GM21723 (cell line): ENCODE measurements around the gene TMEM252.
A peak's percentile ranks its signal among the peaks of the same experiment; 100 is the strongest.

Experiments used
- ATAC-seq: cut with Tn5 transposase; IDR thresholded peaks from one replicate; pipeline ENCODE4 v1.9.1; 2021; ENCODE audit warnings: mild to moderate bottlenecking, moderate library complexity; ENCODE audit not compliant: unreplicated experiment

The TMEM252 gene

DNA sequence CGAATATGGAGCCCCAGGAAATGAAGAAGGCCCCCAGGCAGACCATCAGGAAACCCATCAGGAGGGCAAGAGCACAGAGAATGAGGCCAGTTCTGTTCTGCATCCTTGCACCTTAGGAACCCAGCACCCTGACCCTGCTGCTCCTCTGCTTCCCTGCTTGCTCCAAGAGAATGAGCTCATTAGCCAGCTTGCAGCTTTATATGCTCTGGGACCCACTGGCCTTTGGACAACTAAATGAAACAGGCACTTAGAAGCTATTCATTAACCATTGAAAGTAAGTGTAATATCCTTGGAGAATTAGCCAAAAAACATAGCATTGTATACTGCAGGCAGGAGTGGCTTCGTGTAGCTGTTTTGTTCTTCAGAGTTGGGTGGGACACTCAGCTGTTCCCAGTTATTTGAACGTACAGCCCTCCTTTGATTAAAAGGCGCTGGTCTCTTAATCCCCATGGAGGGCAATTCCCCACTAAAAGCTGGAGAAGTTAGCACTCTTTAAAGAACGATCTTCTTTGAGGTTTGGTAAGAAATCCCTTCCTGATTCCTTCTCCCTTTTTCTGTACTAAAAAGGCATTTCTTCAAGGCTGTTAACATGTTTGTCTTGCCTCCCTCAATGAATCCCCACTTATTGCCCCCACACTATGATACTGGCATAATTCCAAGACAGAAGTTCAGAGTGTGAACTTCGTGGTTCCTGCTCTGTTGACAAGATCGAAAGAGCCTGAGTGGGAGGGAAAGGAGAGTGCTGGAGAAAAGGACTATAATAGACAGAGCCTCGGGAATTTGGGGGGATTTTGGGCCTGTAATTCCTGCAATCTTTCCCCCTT lies at the start of gene TMEM252:
Gene TMEM252, minus strand, starts transcription at position 172 of the 824 bp plus-strand sequence. Its CDS starts 69 bp downstream, at position 103.
- ATAC-seq, result no peak

- ATAC-seq, result no peak
Observed at GRCh38 chr9:68585034-68585761, 44.5 kb upstream of the TMEM252 start.

DNA sequence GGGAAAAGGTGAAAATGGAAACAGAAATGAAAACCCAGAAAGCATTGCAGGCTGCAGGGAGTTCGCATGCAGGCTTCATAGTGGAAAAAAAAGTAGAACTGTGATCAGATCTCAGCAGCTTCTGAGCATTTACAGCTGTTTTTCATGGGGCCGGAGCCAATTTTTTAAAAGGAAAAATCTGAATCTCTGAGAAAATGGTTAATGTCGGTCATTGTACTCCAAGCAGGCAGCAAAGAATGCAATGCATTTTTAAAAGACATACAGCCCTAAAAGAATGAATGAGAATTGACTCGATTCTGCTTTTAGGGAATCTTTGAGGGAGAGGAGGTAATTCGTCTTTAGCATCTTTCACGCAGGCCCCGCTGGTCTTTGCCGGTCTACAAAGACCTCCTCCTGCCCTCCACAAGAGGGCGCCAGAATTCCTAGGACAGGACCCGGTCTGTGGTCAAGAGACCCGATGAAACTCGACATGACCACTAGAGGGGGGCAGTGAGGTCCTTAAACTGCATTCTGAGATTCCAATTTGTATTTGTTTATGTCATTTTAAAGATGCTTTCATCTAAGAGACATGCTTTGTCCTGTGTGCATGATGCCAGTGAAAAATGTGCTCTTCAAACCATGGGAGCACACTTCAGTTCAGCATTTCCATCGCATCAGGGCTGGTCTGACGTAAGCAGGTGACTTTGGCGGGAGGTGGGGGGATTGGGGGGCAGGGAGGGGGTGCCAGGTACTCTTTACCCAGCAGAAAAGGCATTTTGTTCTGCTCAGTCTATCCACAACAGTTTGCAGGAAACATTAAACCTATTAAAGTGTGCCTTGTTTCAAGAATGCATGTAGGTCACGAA lies 43.7 kb upstream of the TMEM252 start:
- peak; percentile 97 for ATAC-seq

GRCh38 chr9:68581696-68582095 lies 41.0 kb upstream of the TMEM252 start:
- no peak for ATAC-seq

GRCh38 chr9:68577774-68578591 lies 37.3 kb upstream of the TMEM252 start:
- peak; percentile 92 for ATAC-seq

- ATAC-seq, result no peak
Observed at GRCh38 chr9:68575817-68576216, 35.1 kb upstream of the TMEM252 start.

GRCh38 chr9:68574150-68574549 lies 33.5 kb upstream of the TMEM252 start:
- no peak for ATAC-seq

GRCh38 chr9:68567565-68567964 lies 26.9 kb upstream of the TMEM252 start:
- ATAC-seq, result no peak

GRCh38 chr9:68562461-68562860 lies 21.8 kb upstream of the TMEM252 start:
- ATAC-seq, result no peak

GRCh38 chr9:68560071-68560844 lies 19.6 kb upstream of the TMEM252 start:
- ATAC-seq, result peak; percentile 69

DNA sequence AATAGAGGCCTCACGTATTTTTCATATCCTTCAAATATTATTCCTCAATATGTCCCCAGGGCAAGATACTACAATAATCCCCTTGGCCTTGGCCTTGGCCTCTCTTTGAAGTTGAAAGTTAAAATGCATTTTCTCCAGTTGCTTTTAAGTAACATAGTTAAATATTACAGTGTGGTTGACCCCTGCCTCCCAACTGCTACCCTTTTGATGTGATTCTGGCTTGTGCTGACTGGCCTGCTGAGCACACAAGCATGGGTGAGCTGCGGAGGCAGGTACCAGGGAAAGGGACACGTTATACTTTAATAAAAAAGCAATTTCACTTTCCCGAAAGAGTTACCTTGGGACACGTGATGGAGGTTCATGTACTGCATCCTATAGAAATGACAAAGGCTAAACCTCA lies 17.9 kb upstream of the TMEM252 start:
- ATAC-seq, result no peak

GRCh38 chr9:68555437-68556150 lies 14.9 kb upstream of the TMEM252 start:
- no peak for ATAC-seq

- ATAC-seq, result no peak
Observed at GRCh38 chr9:68552700-68553476, 12.2 kb upstream of the TMEM252 start.

DNA sequence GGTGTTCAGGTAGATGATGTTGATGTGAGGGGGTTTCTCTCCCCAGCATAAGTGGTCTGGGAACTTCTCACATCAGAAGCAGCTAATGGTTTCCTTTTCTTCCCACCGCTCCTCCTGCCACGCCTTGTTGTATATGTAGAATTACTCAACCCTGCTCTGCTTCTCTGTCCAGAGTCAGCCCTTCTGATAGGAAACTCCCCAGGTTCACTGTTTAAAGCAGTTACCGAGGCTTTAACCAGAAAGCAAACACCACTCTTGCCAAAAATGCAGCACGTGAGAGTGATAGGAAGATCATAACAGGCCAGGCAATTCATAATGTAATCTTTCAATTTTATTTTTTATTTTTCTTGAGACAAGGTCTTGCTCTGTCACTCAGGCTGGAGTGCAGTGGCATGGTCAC lies 10.5 kb upstream of the TMEM252 start:
- ATAC-seq, result no peak

- no peak for ATAC-seq
Observed at GRCh38 chr9:68548241-68548640, 7.6 kb upstream of the TMEM252 start.

DNA sequence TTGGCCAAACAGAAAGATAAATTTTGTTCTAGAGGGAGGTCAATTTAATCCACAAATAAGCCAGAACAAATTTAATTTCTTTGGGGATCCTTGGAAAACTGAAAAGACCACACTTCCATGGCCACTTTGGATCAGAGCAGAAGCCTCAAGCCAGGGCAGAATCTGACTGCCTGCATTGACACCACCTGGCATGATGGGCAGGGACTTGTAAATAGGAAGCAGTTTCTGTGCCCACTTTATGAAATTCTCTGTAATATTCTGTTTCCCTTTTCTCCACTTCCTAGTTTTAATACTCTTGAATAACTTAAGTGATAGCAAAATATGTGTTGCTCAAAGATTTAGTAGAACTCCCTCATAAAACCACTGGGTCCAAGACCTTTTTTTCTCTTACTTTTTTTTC lies 6.7 kb upstream of the TMEM252 start:
- no peak for ATAC-seq

- peak; percentile 76 for ATAC-seq
Observed at GRCh38 chr9:68546596-68547390, 6.1 kb upstream of the TMEM252 start.
